DND-41 (cell line): ENCODE measurements around the gene SEC31A.

Experiments used
- ATAC-seq: fragments of 200-7000 bp; cut with Tn5 transposase; 3 replicates; pipeline ENCODE4 v1.9.1; 2021; ENCODE audit warnings: low read depth; ENCODE audit not compliant: insufficient read depth
- DNase-seq: peaks from one replicate; pipeline ENCODE4 v3.0.0-alpha.2; 2020
- H2AFZ ChIP-seq: 2 replicates; pipeline ENCODE4 v1.6.0; 2012; ENCODE audit warnings: low read depth, low read length
- H3K27ac ChIP-seq: 2 replicates; pipeline ENCODE4 v1.5.1; 2012; ENCODE audit warnings: low read length, inconsistent platforms
- H3K27me3 ChIP-seq: fragments of 200-600 bp; sonication (generic); 2 replicates; pipeline ENCODE4 v1.6.0; 2012; ENCODE audit warnings: low read length, mild to moderate bottlenecking, inconsistent platforms; ENCODE audit not compliant: insufficient read depth, poor library complexity
- H3K36me3 ChIP-seq: 2 replicates; pipeline ENCODE4 v1.5.1; 2012; ENCODE audit warnings: low read length, inconsistent platforms; ENCODE audit not compliant: insufficient read depth
- H3K4me1 ChIP-seq: 2 replicates; pipeline ENCODE4 v1.5.1; 2012; ENCODE audit warnings: mild to moderate bottlenecking, low read length; ENCODE audit not compliant: insufficient read depth
- H3K4me2 ChIP-seq: 2 replicates; pipeline ENCODE4 v1.6.0; 2012; ENCODE audit warnings: mild to moderate bottlenecking, moderate library complexity, low read length, inconsistent platforms; ENCODE audit not compliant: insufficient read depth
- H3K4me3 ChIP-seq, 2 experiments: fragments of 200-600 bp in 1 of 2; shearing (Covaris generic) in 1 of 2; 2 replicates each; pipeline ENCODE4 v1.5.1; 2012 to 2016; ENCODE audit warnings: inconsistent platforms in 2 of 2, low read length in 2 of 2, mild to moderate bottlenecking in 2 of 2, low read depth in 1 of 2, moderate library complexity in 1 of 2
- H3K79me2 ChIP-seq: 2 replicates; pipeline ENCODE4 v1.6.0; 2012; ENCODE audit warnings: low read length, inconsistent platforms; ENCODE audit not compliant: insufficient read depth
- H3K9ac ChIP-seq: 2 replicates; pipeline ENCODE4 v1.6.0; 2012; ENCODE audit warnings: low read depth, mild to moderate bottlenecking, inconsistent platforms, low read length, moderate library complexity
- H3K9me3 ChIP-seq: 2 replicates; pipeline ENCODE4 v1.5.1; 2012; ENCODE audit warnings: low read length, moderate library complexity, mild to moderate bottlenecking, inconsistent platforms; ENCODE audit not compliant: insufficient read depth, severe bottlenecking
- H4K20me1 ChIP-seq: 2 replicates; pipeline ENCODE4 v1.6.0; 2012; ENCODE audit warnings: low read length; ENCODE audit not compliant: insufficient read depth
- CTCF ChIP-seq: IDR thresholded peaks from 2 replicates; pipeline ENCODE4 v1.5.1; 2012; ENCODE audit warnings: borderline replicate concordance, low read length, moderate library complexity, mild to moderate bottlenecking; ENCODE audit not compliant: poor library complexity, severe bottlenecking; ENCODE audit errors: extremely low read depth
- EZH2 ChIP-seq: IDR thresholded peaks from 3 replicates; pipeline ENCODE4 v1.6.1; 2012; ENCODE audit warnings: borderline replicate concordance, low read depth, mild to moderate bottlenecking, moderate library complexity, low read length, inconsistent platforms; ENCODE audit not compliant: severe bottlenecking

Gene SEC31A

DNA sequence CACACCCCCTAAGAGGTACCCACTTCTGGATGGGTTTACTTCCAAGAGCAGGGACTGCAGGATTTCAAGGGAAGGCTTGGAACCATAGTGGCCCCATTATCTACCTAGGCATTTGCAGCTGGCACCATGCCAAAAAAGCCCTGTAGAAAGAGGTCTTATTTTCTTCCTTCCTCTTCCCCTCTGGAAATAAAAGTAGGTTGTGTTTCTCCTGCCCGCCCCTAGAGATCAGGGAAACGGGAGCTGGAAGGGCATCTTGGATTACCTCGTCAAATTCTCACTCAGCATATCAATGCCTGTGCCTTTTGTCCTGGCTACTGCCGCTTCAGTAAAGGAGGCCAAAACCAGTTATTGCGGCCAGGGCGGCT is 93.9 kb downstream of the SEC31A start:
- peaks cover 52% of the 10 kb centered on the region for H3K79me2 ChIP-seq
- H4K20me1 ChIP-seq: peaks cover 42% of the 10 kb centered on the region
- no peak for TF ChIP-seq CTCF
- TF ChIP-seq EZH2: no peak
- no peaks in the 10 kb centered on the region for H3K9me3 ChIP-seq
- H3K36me3 ChIP-seq: peaks cover 11% of the 10 kb centered on the region
- no peak overlapping the region for H2AFZ ChIP-seq
- H3K4me2 ChIP-seq: peak overlapping the region; percentile 96
- ATAC-seq (no peak), DNase-seq (no peak)
- H3K4me1 ChIP-seq: peaks cover 34% of the 10 kb centered on the region
- H3K9ac ChIP-seq: peak overlapping the region; percentile 72; the same call in 1 of the 2 replicates
- H3K27ac ChIP-seq: no peak overlapping the region
- no peaks in the 10 kb centered on the region for H3K27me3 ChIP-seq
- H3K4me3 ChIP-seq: peak overlapping the region in 1 of 2 experiments; percentile 81; a peak in 3 of 4 replicates

- no peak for DNase-seq
- TF ChIP-seq EZH2: no peak
- no peak for TF ChIP-seq CTCF
- no peak overlapping the region for H3K27ac ChIP-seq
- ATAC-seq: no peak
- peaks cover 17% of the 10 kb centered on the region for H3K4me1 ChIP-seq
- H4K20me1 ChIP-seq: peaks cover 61% of the 10 kb centered on the region
- H3K4me3 ChIP-seq: no peak overlapping the region
- H2AFZ ChIP-seq: no peak overlapping the region
- H3K9me3 ChIP-seq: no peaks in the 10 kb centered on the region
- no peak overlapping the region for H3K9ac ChIP-seq
- peaks cover 11% of the 10 kb centered on the region for H3K36me3 ChIP-seq
- H3K27me3 ChIP-seq: no peaks in the 10 kb centered on the region
- peaks cover 79% of the 10 kb centered on the region for H3K79me2 ChIP-seq
- H3K4me2 ChIP-seq: no peak overlapping the region; the same call in 1 of the 2 replicates
Observed at GRCh38 chr4:82792912-82793649, 97.9 kb downstream of the SEC31A start.

DNA sequence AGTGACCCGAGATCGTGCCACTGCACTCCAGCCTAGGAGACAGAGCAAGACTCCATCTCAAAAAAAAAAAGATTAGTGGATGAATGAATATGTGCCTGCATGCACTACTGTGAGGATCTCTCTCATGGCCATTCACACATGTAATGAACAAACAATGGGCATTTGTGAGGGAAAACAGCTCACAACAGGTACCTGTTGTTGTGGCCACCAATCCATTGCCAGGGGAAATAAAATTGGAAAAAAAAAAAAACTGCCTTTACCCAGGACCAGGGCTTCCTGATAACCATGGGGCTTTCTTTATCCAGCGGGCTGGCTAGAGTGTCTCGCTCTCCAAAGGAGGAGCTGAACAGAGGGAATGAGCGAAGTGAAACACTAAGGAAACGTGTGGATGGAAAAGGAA is 99.8 kb downstream of the SEC31A start:
- peaks cover under 1% of the 10 kb centered on the region; the same call in 1 of the 2 replicates for H3K4me1 ChIP-seq
- H3K4me3 ChIP-seq: no peak overlapping the region
- H3K27me3 ChIP-seq: no peaks in the 10 kb centered on the region
- no peak overlapping the region for H3K9ac ChIP-seq
- ATAC-seq (no peak), DNase-seq (no peak)
- TF ChIP-seq CTCF (no peak), EZH2 (no peak)
- peaks cover 76% of the 10 kb centered on the region for H3K79me2 ChIP-seq
- no peaks in the 10 kb centered on the region for H3K9me3 ChIP-seq
- no peak overlapping the region for H3K27ac ChIP-seq
- no peak overlapping the region for H2AFZ ChIP-seq
- H3K4me2 ChIP-seq: no peak overlapping the region
- H3K36me3 ChIP-seq: peaks cover 15% of the 10 kb centered on the region
- peaks cover 54% of the 10 kb centered on the region for H4K20me1 ChIP-seq
